ENCODE results near the gene PTPN6. TPM values are rescaled to one million over a fixed set of nuclear protein-coding genes. Genes with fewer than 3 reads are reported as not detected.

The PTPN6 gene
- total RNA-seq, 2 experiments from 2014 or later: 37.1 to 116 TPM

DNA sequence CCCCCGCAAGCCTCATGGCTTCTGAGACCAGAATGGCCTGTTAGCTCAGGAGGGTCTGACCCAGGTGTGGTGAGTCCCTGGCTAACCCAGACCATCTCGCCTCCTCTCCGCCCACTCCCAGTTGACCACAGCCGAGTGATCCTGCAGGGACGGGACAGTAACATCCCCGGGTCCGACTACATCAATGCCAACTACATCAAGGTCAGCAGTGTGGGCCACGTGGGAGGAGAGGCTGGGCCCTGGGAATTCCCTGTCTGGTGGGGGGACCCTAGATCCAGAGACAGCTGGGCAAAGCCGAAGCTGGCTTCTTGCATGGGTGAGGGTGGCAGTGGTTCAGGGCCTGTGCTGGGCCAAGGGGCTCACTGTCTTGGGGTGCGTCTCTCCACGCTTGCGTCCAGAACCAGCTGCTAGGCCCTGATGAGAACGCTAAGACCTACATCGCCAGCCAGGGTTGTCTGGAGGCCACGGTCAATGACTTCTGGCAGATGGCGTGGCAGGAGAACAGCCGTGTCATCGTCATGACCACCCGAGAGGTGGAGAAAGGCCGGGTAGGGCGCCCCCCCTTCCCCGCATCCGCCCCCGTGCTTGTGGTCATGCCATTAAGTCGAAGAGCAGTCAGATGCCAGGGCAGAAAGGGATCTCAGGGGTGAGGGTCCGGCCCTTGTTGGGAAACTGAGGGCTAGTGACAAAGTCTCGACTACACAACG is 5.0 kb downstream of the PTPN6 start:
- DNase-seq (ENCODE audit: low spot score): no peak
- H3K9me2 ChIP-seq (ENCODE audit: insufficient read depth, low read length): no peaks in the 10 kb centered on the region
- no peak overlapping the region for H3K27ac ChIP-seq (ENCODE audit: low read depth, low read length, poor library complexity, severe bottlenecking)
- H3K4me3 ChIP-seq (ENCODE audit: low read depth, low read length, poor library complexity, severe bottlenecking): no peak overlapping the region
- no peak overlapping the region for H2AFZ ChIP-seq (ENCODE audit: low read length)
- intact Hi-C loops (cut with micrococcal nuclease; ENCODE audit: unreplicated experiment): no loop called here
- BruUV-seq (replicated peaks): no TSS peak
- POLR2A ChIA-PET: interaction anchor here (0.6 to 9.3 kb wide), 2 partner anchors 10 to 32 kb away, joined by 3 to 155 read pairs; partner anchors contain the start of genes C12orf57 and RNU7-1
- no peaks in the 10 kb centered on the region for H3K36me3 ChIP-seq (ENCODE audit: insufficient read depth, low read length)
- H3K79me2 ChIP-seq (ENCODE audit: insufficient read depth, low read depth, low read length): no peaks in the 10 kb centered on the region
- peaks cover 90% of the 10 kb centered on the region for H3K4me1 ChIP-seq (ENCODE audit: insufficient read depth, low read length, poor library complexity, severe bottlenecking)
- CTCF ChIA-PET (ENCODE audit: unreplicated experiment): interaction anchor here (10.6 kb wide), 1 partner anchor 11 kb away, joined by 110 read pairs; the partner anchor contains the start of genes C12orf57 and RNU7-1
- no peaks in the 10 kb centered on the region for H4K20me1 ChIP-seq (ENCODE audit: insufficient read depth, low read length)
- H3K4me2 ChIP-seq (ENCODE audit: low read length): no peak overlapping the region
- no peak for TF ChIP-seq EZH2phosphoT487 (IDR thresholded peaks at IDR 0.05; ENCODE audit: borderline replicate concordance, low read depth, low read length)
- TF ChIP-seq, protein P1, sequence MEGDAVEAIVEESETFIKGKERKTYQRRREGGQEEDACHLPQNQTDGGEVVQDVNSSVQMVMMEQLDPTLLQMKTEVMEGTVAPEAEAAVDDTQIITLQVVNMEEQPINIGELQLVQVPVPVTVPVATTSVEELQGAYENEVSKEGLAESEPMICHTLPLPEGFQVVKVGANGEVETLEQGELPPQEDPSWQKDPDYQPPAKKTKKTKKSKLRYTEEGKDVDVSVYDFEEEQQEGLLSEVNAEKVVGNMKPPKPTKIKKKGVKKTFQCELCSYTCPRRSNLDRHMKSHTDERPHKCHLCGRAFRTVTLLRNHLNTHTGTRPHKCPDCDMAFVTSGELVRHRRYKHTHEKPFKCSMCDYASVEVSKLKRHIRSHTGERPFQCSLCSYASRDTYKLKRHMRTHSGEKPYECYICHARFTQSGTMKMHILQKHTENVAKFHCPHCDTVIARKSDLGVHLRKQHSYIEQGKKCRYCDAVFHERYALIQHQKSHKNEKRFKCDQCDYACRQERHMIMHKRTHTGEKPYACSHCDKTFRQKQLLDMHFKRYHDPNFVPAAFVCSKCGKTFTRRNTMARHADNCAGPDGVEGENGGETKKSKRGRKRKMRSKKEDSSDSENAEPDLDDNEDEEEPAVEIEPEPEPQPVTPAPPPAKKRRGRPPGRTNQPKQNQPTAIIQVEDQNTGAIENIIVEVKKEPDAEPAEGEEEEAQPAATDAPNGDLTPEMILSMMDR (conservative IDR thresholded peaks at IDR 0.05; ENCODE audit: low read length): no peak
- H3K9me3 ChIP-seq (ENCODE audit: low read length): no peaks in the 10 kb centered on the region

DNA sequence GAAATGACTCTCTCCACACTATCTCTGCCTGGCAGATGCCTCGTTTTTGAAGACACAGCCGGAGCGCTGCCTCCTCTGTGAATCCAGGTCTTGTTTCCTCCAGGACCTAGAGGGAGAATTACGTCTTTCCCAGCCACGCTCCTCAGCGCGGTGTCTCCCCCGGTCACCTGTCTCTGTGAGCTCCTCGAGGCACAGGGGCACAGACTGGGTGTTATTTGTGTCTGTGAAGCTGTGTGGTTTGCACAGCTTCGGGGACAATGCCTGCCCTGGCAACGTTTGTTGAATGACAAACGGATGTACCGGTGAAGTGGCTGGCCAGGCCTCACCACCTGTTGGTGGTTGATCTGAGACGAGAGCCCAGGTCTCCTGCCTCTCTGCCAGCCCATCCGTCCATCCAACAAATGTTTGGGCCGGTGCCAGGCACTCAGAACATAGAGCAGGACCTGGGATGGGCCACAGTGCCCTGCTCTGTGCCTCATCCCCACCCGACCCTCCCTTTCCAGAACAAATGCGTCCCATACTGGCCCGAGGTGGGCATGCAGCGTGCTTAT is 6.1 kb downstream of the PTPN6 start:
- TF ChIP-seq EZH2phosphoT487 (IDR thresholded peaks at IDR 0.05; ENCODE audit: borderline replicate concordance, low read depth, low read length): no peak
- TF ChIP-seq, protein P1 (conservative IDR thresholded peaks at IDR 0.05; ENCODE audit: low read length): no peak
- H3K27ac ChIP-seq (ENCODE audit: low read depth, low read length, poor library complexity, severe bottlenecking): no peak overlapping the region
- no peaks in the 10 kb centered on the region for H3K36me3 ChIP-seq (ENCODE audit: insufficient read depth, low read length)
- DNase-seq (ENCODE audit: low spot score): no peak
- 0 out of 2 replicates have a peak overlapping the region, but pooled peaks have one; percentile 75 for H3K4me2 ChIP-seq (ENCODE audit: low read length)
- peaks cover 90% of the 10 kb centered on the region for H3K4me1 ChIP-seq (ENCODE audit: insufficient read depth, low read length, poor library complexity, severe bottlenecking)
- H3K9me3 ChIP-seq (ENCODE audit: low read length): no peaks in the 10 kb centered on the region
- H3K79me2 ChIP-seq (ENCODE audit: insufficient read depth, low read depth, low read length): no peaks in the 10 kb centered on the region
- H3K9me2 ChIP-seq (ENCODE audit: insufficient read depth, low read length): no peaks in the 10 kb centered on the region
- ChIA-PET CTCF (ENCODE audit: unreplicated experiment) (interaction anchor here (10.6 kb wide), 1 partner anchor 12 kb away, joined by 110 read pairs; the partner anchor contains the start of genes C12orf57 and RNU7-1), POLR2A (interaction anchor here (1.1 to 9.3 kb wide), 2 partner anchors 12 kb away, joined by 4 to 155 read pairs; partner anchors contain the start of genes C12orf57 and RNU7-1)
- H4K20me1 ChIP-seq (ENCODE audit: insufficient read depth, low read length): no peaks in the 10 kb centered on the region
- no TSS peak for BruUV-seq (replicated peaks)
- intact Hi-C loops (cut with micrococcal nuclease; ENCODE audit: unreplicated experiment): no loop called here
- no peak overlapping the region for H3K4me3 ChIP-seq (ENCODE audit: low read depth, low read length, poor library complexity, severe bottlenecking)
- no peak overlapping the region for H2AFZ ChIP-seq (ENCODE audit: low read length)
